ENCODE measurements around the gene MYO16. TPM values are rescaled to one million over a fixed set of nuclear protein-coding genes. Genes with fewer than 3 reads are reported as not detected.

MYO16 gene
- total and polyA plus RNA-seq, 12 donors: 0.29 to 5.9 (median 1.4) TPM

GRCh38 chr13:108813587-108814170, 184.3 kb downstream of the MYO16 start:
- no peak for ATAC-seq
- no peak for DNase-seq
- 87 to 90% methylated on average over 2 of the region's 2 CpGs for WGBS, 2 donors
- H3K27me3 ChIP-seq: no peaks in the 10 kb centered on the region
- no peak for TF ChIP-seq CTCF (IDR thresholded peaks at IDR 0.05)
- no peaks in the 10 kb centered on the region for H3K9me3 ChIP-seq
- H3K27ac ChIP-seq: no peak overlapping the region
- intact Hi-C loops (cut with DNase I): no loop called here
- H3K36me3 ChIP-seq: no peaks in the 10 kb centered on the region
- H3K4me3 ChIP-seq: no peak overlapping the region
- no peaks in the 10 kb centered on the region for H3K4me1 ChIP-seq

- no peaks in the 10 kb centered on the region for H3K36me3 ChIP-seq
- H3K27ac ChIP-seq: no peak overlapping the region
- DNase-seq: no peak
- no peak for ATAC-seq
- H3K27me3 ChIP-seq: no peaks in the 10 kb centered on the region
- H3K4me3 ChIP-seq: no peak overlapping the region
- WGBS, 2 donors: 71 to 72% methylated on average over 8 of the region's 8 CpGs
- no peaks in the 10 kb centered on the region for H3K9me3 ChIP-seq
- no peak for TF ChIP-seq CTCF (IDR thresholded peaks at IDR 0.05)
- intact Hi-C loops (cut with DNase I): no loop called here
- H3K4me1 ChIP-seq: no peaks in the 10 kb centered on the region
These were observed 187.0 kb downstream of the MYO16 start for GRCh38 chr13:108816375-108816774.

GRCh38 chr13:108827646-108828045, 198.2 kb downstream of the MYO16 start:
- Histone ChIP-seq H3K27me3 (no peaks in the 10 kb centered on the region), H3K27ac (no peak overlapping the region), H3K9me3 (peaks cover 0 to 17% (median 7%) of the 10 kb centered on the region in 11 donors), H3K36me3 (no peaks in the 10 kb centered on the region), H3K4me3 (no peak overlapping the region), H3K4me1 (no peaks in the 10 kb centered on the region)
- no peak for TF ChIP-seq CTCF (IDR thresholded peaks at IDR 0.05)
- no peak for DNase-seq
- WGBS, 2 donors: 52 to 60% methylated on average over 4 of the region's 4 CpGs
- intact Hi-C loops (cut with DNase I): no loop called here
- ATAC-seq: no peak

GRCh38 chr13:108828086-108828815, 198.8 kb downstream of the MYO16 start:
- H3K4me3 ChIP-seq: no peak overlapping the region
- no peak for TF ChIP-seq CTCF (IDR thresholded peaks at IDR 0.05)
- H3K36me3 ChIP-seq: no peaks in the 10 kb centered on the region
- no peak for ATAC-seq
- H3K27ac ChIP-seq: no peak overlapping the region
- 79 to 83% methylated on average over 9 of the region's 9 CpGs for WGBS, 2 donors
- intact Hi-C loops (cut with DNase I): no loop called here
- DNase-seq: no peak
- H3K4me1 ChIP-seq: no peaks in the 10 kb centered on the region
- no peaks in the 10 kb centered on the region for H3K27me3 ChIP-seq
- peaks cover 0 to 17% (median 7%) of the 10 kb centered on the region in 11 donors for H3K9me3 ChIP-seq
